Measurements from ENCODE around the gene THBS2.

Gene THBS2

GRCh38 chr6:169176361-169176991, 77.2 kb downstream of the THBS2 start:
- Histone ChIP-seq H3K4me3 (ENCODE audit: low read length in 2 of 2) (no peak overlapping the region), H3K4me1 (ENCODE audit: control insufficient read depth in 2 of 2, insufficient read depth in 2 of 2, low read length in 2 of 2) (no peaks in the 10 kb centered on the region), H3K36me3 (ENCODE audit: control insufficient read depth in 2 of 2, insufficient read depth in 2 of 2, low read length in 2 of 2) (no peaks in the 10 kb centered on the region), H3K27me3 (ENCODE audit: control insufficient read depth in 2 of 2, insufficient read depth in 2 of 2, low read length in 2 of 2) (no peaks in the 10 kb centered on the region), H3K9me3 (ENCODE audit: control insufficient read depth in 2 of 2, low read length in 2 of 2) (no peaks in the 10 kb centered on the region), H3K27ac (ENCODE audit: low read depth in 2 of 2, low read length in 2 of 2) (no peak overlapping the region), H3K9ac (ENCODE audit: low read depth in 1 of 2, low read length in 2 of 2) (no peak overlapping the region)

GRCh38 chr6:169175360-169175887, 78.2 kb downstream of the THBS2 start:
- Histone ChIP-seq H3K9ac (ENCODE audit: low read depth in 1 of 2, low read length in 2 of 2) (no peak overlapping the region), H3K27ac (ENCODE audit: low read depth in 2 of 2, low read length in 2 of 2) (no peak overlapping the region), H3K9me3 (ENCODE audit: control insufficient read depth in 2 of 2, low read length in 2 of 2) (no peaks in the 10 kb centered on the region)

GRCh38 chr6:169174516-169175359, 78.9 kb downstream of the THBS2 start:
- H3K27ac ChIP-seq (ENCODE audit: low read depth in 2 of 2, low read length in 2 of 2) = no peak overlapping the region
- no peaks in the 10 kb centered on the region for H3K4me1 ChIP-seq (ENCODE audit: control insufficient read depth in 2 of 2, insufficient read depth in 2 of 2, low read length in 2 of 2)
- no peaks in the 10 kb centered on the region for H3K36me3 ChIP-seq (ENCODE audit: control insufficient read depth in 2 of 2, insufficient read depth in 2 of 2, low read length in 2 of 2)
- no peak overlapping the region for H3K4me3 ChIP-seq (ENCODE audit: low read length in 2 of 2)
- no peak overlapping the region for H3K9ac ChIP-seq (ENCODE audit: low read depth in 1 of 2, low read length in 2 of 2)
- H3K27me3 ChIP-seq (ENCODE audit: control insufficient read depth in 2 of 2, insufficient read depth in 2 of 2, low read length in 2 of 2) = no peaks in the 10 kb centered on the region
- H3K9me3 ChIP-seq (ENCODE audit: control insufficient read depth in 2 of 2, low read length in 2 of 2) = no peaks in the 10 kb centered on the region

More at GRCh38 chr6:169175360-169175887, 78.2 kb downstream of the THBS2 start:
- H3K4me3 ChIP-seq (ENCODE audit: low read length in 2 of 2) = no peak overlapping the region
- no peaks in the 10 kb centered on the region for H3K4me1 ChIP-seq (ENCODE audit: control insufficient read depth in 2 of 2, insufficient read depth in 2 of 2, low read length in 2 of 2)
- H3K36me3 ChIP-seq (ENCODE audit: control insufficient read depth in 2 of 2, insufficient read depth in 2 of 2, low read length in 2 of 2) = no peaks in the 10 kb centered on the region
- H3K27me3 ChIP-seq (ENCODE audit: control insufficient read depth in 2 of 2, insufficient read depth in 2 of 2, low read length in 2 of 2) = no peaks in the 10 kb centered on the region

- Histone ChIP-seq H3K9me3 (ENCODE audit: control insufficient read depth in 2 of 2, low read length in 2 of 2) (no peaks in the 10 kb centered on the region), H3K4me1 (ENCODE audit: control insufficient read depth in 2 of 2, insufficient read depth in 2 of 2, low read length in 2 of 2) (no peaks in the 10 kb centered on the region), H3K9ac (ENCODE audit: low read depth in 1 of 2, low read length in 2 of 2) (no peak overlapping the region), H3K27me3 (ENCODE audit: control insufficient read depth in 2 of 2, insufficient read depth in 2 of 2, low read length in 2 of 2) (no peaks in the 10 kb centered on the region), H3K4me3 (ENCODE audit: low read length in 2 of 2) (no peak overlapping the region), H3K36me3 (ENCODE audit: control insufficient read depth in 2 of 2, insufficient read depth in 2 of 2, low read length in 2 of 2) (no peaks in the 10 kb centered on the region), H3K27ac (ENCODE audit: low read depth in 2 of 2, low read length in 2 of 2) (no peak overlapping the region)
Measured at GRCh38 chr6:169173532-169174268, 79.9 kb downstream of the THBS2 start.

GRCh38 chr6:169172946-169173345, 80.7 kb downstream of the THBS2 start:
- Histone ChIP-seq H3K36me3 (ENCODE audit: control insufficient read depth in 2 of 2, insufficient read depth in 2 of 2, low read length in 2 of 2) (no peaks in the 10 kb centered on the region), H3K4me3 (ENCODE audit: low read length in 2 of 2) (no peak overlapping the region), H3K27ac (ENCODE audit: low read depth in 2 of 2, low read length in 2 of 2) (no peak overlapping the region), H3K27me3 (ENCODE audit: control insufficient read depth in 2 of 2, insufficient read depth in 2 of 2, low read length in 2 of 2) (no peaks in the 10 kb centered on the region), H3K9ac (ENCODE audit: low read depth in 1 of 2, low read length in 2 of 2) (no peak overlapping the region), H3K9me3 (ENCODE audit: control insufficient read depth in 2 of 2, low read length in 2 of 2) (no peaks in the 10 kb centered on the region), H3K4me1 (ENCODE audit: control insufficient read depth in 2 of 2, insufficient read depth in 2 of 2, low read length in 2 of 2) (no peaks in the 10 kb centered on the region)

GRCh38 chr6:169172456-169172855, 81.2 kb downstream of the THBS2 start:
- Histone ChIP-seq H3K4me3 (ENCODE audit: low read length in 2 of 2) (no peak overlapping the region), H3K27me3 (ENCODE audit: control insufficient read depth in 2 of 2, insufficient read depth in 2 of 2, low read length in 2 of 2) (no peaks in the 10 kb centered on the region), H3K4me1 (ENCODE audit: control insufficient read depth in 2 of 2, insufficient read depth in 2 of 2, low read length in 2 of 2) (no peaks in the 10 kb centered on the region), H3K27ac (ENCODE audit: low read depth in 2 of 2, low read length in 2 of 2) (no peak overlapping the region), H3K9ac (ENCODE audit: low read depth in 1 of 2, low read length in 2 of 2) (no peak overlapping the region), H3K9me3 (ENCODE audit: control insufficient read depth in 2 of 2, low read length in 2 of 2) (no peaks in the 10 kb centered on the region), H3K36me3 (ENCODE audit: control insufficient read depth in 2 of 2, insufficient read depth in 2 of 2, low read length in 2 of 2) (no peaks in the 10 kb centered on the region)

- Histone ChIP-seq H3K27ac (ENCODE audit: low read depth in 2 of 2, low read length in 2 of 2) (no peak overlapping the region), H3K4me3 (ENCODE audit: low read length in 2 of 2) (no peak overlapping the region), H3K4me1 (ENCODE audit: control insufficient read depth in 2 of 2, insufficient read depth in 2 of 2, low read length in 2 of 2) (no peaks in the 10 kb centered on the region), H3K27me3 (ENCODE audit: control insufficient read depth in 2 of 2, insufficient read depth in 2 of 2, low read length in 2 of 2) (no peaks in the 10 kb centered on the region), H3K36me3 (ENCODE audit: control insufficient read depth in 2 of 2, insufficient read depth in 2 of 2, low read length in 2 of 2) (no peaks in the 10 kb centered on the region), H3K9me3 (ENCODE audit: control insufficient read depth in 2 of 2, low read length in 2 of 2) (no peaks in the 10 kb centered on the region), H3K9ac (ENCODE audit: low read depth in 1 of 2, low read length in 2 of 2) (no peak overlapping the region)
Measured at GRCh38 chr6:169171951-169172350, 81.7 kb downstream of the THBS2 start.

GRCh38 chr6:169171016-169171415, 82.6 kb downstream of the THBS2 start:
- Histone ChIP-seq H3K27ac (ENCODE audit: low read depth in 2 of 2, low read length in 2 of 2) (no peak overlapping the region), H3K9ac (ENCODE audit: low read depth in 1 of 2, low read length in 2 of 2) (no peak overlapping the region), H3K27me3 (ENCODE audit: control insufficient read depth in 2 of 2, insufficient read depth in 2 of 2, low read length in 2 of 2) (no peaks in the 10 kb centered on the region), H3K4me3 (ENCODE audit: low read length in 2 of 2) (no peak overlapping the region), H3K9me3 (ENCODE audit: control insufficient read depth in 2 of 2, low read length in 2 of 2) (no peaks in the 10 kb centered on the region), H3K4me1 (ENCODE audit: control insufficient read depth in 2 of 2, insufficient read depth in 2 of 2, low read length in 2 of 2) (no peaks in the 10 kb centered on the region), H3K36me3 (ENCODE audit: control insufficient read depth in 2 of 2, insufficient read depth in 2 of 2, low read length in 2 of 2) (no peaks in the 10 kb centered on the region)

GRCh38 chr6:169170583-169170955, 83.1 kb downstream of the THBS2 start:
- no peaks in the 10 kb centered on the region for H3K36me3 ChIP-seq (ENCODE audit: control insufficient read depth in 2 of 2, insufficient read depth in 2 of 2, low read length in 2 of 2)

More at GRCh38 chr6:169170583-169170955, 83.1 kb downstream of the THBS2 start:
- H3K4me1 ChIP-seq (ENCODE audit: control insufficient read depth in 2 of 2, insufficient read depth in 2 of 2, low read length in 2 of 2) = no peaks in the 10 kb centered on the region
- no peaks in the 10 kb centered on the region for H3K27me3 ChIP-seq (ENCODE audit: control insufficient read depth in 2 of 2, insufficient read depth in 2 of 2, low read length in 2 of 2)
- H3K9me3 ChIP-seq (ENCODE audit: control insufficient read depth in 2 of 2, low read length in 2 of 2) = no peaks in the 10 kb centered on the region
- H3K9ac ChIP-seq (ENCODE audit: low read depth in 1 of 2, low read length in 2 of 2) = no peak overlapping the region
- H3K4me3 ChIP-seq (ENCODE audit: low read length in 2 of 2) = no peak overlapping the region
- no peak overlapping the region for H3K27ac ChIP-seq (ENCODE audit: low read depth in 2 of 2, low read length in 2 of 2)

Data from mucosa of rectum (tissue), 2 donors.